ENCODE data around the gene KCTD3.

The KCTD3 gene

DNA sequence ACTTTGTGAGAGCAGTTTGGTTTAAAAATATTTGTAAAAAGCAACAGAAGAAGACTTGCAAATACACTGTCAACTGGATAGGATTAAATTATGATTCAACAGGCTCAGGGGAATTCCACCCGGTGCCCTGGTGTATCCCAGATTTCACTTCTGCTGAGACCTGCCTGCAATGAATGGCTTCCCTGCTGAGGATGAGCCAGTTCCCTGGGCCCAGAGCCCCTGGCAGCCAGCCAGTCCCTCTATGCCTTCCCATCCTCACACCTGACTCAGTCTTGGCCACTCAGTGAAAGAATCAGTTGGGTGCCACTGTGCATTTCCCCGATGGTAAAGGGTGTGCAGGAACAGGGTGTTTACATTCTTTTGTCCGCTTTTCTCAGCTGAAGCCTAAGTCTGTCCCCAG is 64.4 kb downstream of the KCTD3 start:
- Histone ChIP-seq H3K27ac (replicated peaks) (no peak overlapping the region), H3K27me3 (ENCODE audit: insufficient read depth, poor library complexity, severe bottlenecking) (no peaks in the 10 kb centered on the region), H3K4me3 (replicated peaks; ENCODE audit: insufficient read depth, low read length) (no peak overlapping the region)
- DNase-seq (ENCODE audit: low read depth in 1 of 2, low spot score in 1 of 2), result no peak
- TF ChIP-seq, protein P1, sequence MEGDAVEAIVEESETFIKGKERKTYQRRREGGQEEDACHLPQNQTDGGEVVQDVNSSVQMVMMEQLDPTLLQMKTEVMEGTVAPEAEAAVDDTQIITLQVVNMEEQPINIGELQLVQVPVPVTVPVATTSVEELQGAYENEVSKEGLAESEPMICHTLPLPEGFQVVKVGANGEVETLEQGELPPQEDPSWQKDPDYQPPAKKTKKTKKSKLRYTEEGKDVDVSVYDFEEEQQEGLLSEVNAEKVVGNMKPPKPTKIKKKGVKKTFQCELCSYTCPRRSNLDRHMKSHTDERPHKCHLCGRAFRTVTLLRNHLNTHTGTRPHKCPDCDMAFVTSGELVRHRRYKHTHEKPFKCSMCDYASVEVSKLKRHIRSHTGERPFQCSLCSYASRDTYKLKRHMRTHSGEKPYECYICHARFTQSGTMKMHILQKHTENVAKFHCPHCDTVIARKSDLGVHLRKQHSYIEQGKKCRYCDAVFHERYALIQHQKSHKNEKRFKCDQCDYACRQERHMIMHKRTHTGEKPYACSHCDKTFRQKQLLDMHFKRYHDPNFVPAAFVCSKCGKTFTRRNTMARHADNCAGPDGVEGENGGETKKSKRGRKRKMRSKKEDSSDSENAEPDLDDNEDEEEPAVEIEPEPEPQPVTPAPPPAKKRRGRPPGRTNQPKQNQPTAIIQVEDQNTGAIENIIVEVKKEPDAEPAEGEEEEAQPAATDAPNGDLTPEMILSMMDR (IDR thresholded peaks at IDR 0.05; ENCODE audit: insufficient read depth, low read length), result no peak
- TF ChIP-seq, protein P2, sequence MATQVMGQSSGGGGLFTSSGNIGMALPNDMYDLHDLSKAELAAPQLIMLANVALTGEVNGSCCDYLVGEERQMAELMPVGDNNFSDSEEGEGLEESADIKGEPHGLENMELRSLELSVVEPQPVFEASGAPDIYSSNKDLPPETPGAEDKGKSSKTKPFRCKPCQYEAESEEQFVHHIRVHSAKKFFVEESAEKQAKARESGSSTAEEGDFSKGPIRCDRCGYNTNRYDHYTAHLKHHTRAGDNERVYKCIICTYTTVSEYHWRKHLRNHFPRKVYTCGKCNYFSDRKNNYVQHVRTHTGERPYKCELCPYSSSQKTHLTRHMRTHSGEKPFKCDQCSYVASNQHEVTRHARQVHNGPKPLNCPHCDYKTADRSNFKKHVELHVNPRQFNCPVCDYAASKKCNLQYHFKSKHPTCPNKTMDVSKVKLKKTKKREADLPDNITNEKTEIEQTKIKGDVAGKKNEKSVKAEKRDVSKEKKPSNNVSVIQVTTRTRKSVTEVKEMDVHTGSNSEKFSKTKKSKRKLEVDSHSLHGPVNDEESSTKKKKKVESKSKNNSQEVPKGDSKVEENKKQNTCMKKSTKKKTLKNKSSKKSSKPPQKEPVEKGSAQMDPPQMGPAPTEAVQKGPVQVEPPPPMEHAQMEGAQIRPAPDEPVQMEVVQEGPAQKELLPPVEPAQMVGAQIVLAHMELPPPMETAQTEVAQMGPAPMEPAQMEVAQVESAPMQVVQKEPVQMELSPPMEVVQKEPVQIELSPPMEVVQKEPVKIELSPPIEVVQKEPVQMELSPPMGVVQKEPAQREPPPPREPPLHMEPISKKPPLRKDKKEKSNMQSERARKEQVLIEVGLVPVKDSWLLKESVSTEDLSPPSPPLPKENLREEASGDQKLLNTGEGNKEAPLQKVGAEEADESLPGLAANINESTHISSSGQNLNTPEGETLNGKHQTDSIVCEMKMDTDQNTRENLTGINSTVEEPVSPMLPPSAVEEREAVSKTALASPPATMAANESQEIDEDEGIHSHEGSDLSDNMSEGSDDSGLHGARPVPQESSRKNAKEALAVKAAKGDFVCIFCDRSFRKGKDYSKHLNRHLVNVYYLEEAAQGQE (IDR thresholded peaks at IDR 0.05; ENCODE audit: insufficient replicate concordance, low read depth), result no peak

DNA sequence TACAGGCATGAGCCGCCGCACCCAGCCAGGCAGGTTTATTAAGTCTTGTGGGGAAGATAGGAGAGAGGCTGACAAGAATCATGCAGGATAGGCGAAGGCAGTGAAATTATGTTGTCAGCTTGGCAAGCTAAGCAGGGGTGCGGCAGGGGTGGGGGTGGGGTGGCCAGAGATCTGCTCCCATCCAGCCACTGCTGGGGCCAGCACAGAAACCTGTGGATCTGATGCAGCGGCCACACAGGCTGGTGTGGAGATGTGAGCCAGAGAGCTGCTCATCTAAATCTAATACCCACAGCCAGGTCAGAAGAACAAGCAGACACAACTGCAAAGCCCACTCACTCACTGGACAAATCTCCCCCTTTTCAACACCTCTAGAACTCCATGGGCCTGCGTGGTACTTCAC is 68.7 kb downstream of the KCTD3 start:
- no peak for DNase-seq (ENCODE audit: low read depth in 1 of 2, low spot score in 1 of 2)
- TF ChIP-seq SPI1 (IDR thresholded peaks at IDR 0.05; ENCODE audit: borderline replicate concordance, low read depth) (no peak), GABPA (IDR thresholded peaks at IDR 0.05; ENCODE audit: low read depth) (no peak), POLR2AphosphoS5 (IDR thresholded peaks at IDR 0.05; ENCODE audit: low read depth) (no peak)
- TF ChIP-seq, protein P1 (IDR thresholded peaks at IDR 0.05; ENCODE audit: insufficient read depth, low read length), result no peak
- TF ChIP-seq, protein P2 (IDR thresholded peaks at IDR 0.05; ENCODE audit: insufficient replicate concordance, low read depth), result no peak
- Histone ChIP-seq H3K4me3 (replicated peaks; ENCODE audit: insufficient read depth, low read length) (no peak overlapping the region), H3K27ac (replicated peaks) (no peak overlapping the region), H3K27me3 (ENCODE audit: insufficient read depth, poor library complexity, severe bottlenecking) (no peaks in the 10 kb centered on the region)

DNA sequence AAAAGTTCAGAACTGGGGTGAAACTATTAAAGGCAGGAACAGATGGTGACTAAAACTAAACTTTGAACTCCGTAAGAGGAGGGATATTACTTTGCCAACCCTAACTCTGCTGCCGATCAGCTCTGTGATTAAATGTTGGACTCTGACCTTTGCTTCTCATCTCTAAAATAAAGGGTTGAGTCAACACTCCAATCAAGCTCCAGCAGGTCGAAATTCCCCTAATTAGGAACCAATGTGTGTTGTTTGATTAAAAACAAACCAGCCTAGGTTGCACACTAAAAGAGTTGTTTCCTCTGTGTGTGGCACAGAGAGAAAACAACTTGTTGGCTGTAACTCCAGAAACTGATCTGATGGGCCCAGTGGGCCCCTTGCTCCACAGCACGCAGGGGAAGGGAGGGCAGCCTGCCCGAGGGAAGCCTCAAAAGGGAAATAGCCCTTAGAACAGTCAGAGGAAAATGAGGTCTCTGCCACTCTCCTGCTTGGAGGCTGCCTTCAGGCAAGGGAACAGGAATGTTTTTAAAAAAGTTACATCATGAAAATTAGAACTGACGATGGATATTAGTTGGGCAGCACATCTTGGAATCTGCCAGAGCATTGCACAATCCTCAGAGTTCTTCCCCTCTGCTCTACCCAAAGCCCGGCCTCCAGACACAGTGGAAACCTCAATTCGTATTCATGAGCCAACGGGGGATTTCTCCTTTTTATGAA is 69.3 kb downstream of the KCTD3 start:
- H3K4me3 ChIP-seq (replicated peaks; ENCODE audit: insufficient read depth, low read length), result no peak overlapping the region
- TF ChIP-seq SPI1 (IDR thresholded peaks at IDR 0.05; ENCODE audit: borderline replicate concordance, low read depth), result no peak
- TF ChIP-seq, protein P1 (IDR thresholded peaks at IDR 0.05; ENCODE audit: insufficient read depth, low read length), result no peak
- no peak for TF ChIP-seq GABPA (IDR thresholded peaks at IDR 0.05; ENCODE audit: low read depth)
- no peak for TF ChIP-seq POLR2AphosphoS5 (IDR thresholded peaks at IDR 0.05; ENCODE audit: low read depth)
- TF ChIP-seq, protein P2 (IDR thresholded peaks at IDR 0.05; ENCODE audit: insufficient replicate concordance, low read depth), result no peak
- H3K27ac ChIP-seq (replicated peaks), result no peak overlapping the region
- no peaks in the 10 kb centered on the region for H3K27me3 ChIP-seq (ENCODE audit: insufficient read depth, poor library complexity, severe bottlenecking)
- DNase-seq (ENCODE audit: low read depth in 1 of 2, low spot score in 1 of 2), result no peak

Measured in HL-60 (cell line).